ENCODE measurements around the gene KRT6C. TPM values are rescaled to one million over a fixed set of nuclear protein-coding genes. Genes with fewer than 3 reads are reported as not detected.
"Not testable (repeated sequence)": the region's sequence is repeated elsewhere in the genome, so short reads cannot be mapped to it uniquely, and the experiment has no call there.

The KRT6C gene
- total RNA-seq, 1 donor: not detected

GRCh38 chr12:52461693-52462092 is 11.9 kb downstream of the KRT6C start:
- no peak for DNase-seq (ENCODE audit: low read depth in 2 of 3, low spot score in 2 of 3)

- no peak for DNase-seq (ENCODE audit: low read depth in 2 of 3, low spot score in 2 of 3)
Observed at GRCh38 chr12:52458861-52459260, 14.7 kb downstream of the KRT6C start.

GRCh38 chr12:52455821-52456220 is 17.8 kb downstream of the KRT6C start:
- no peak for DNase-seq (ENCODE audit: low read depth in 2 of 3, low spot score in 2 of 3)

GRCh38 chr12:52454411-52455201 is 19.0 kb downstream of the KRT6C start:
- DNase-seq (ENCODE audit: low read depth in 2 of 3, low spot score in 2 of 3): no peak

- DNase-seq (ENCODE audit: low read depth in 2 of 3, low spot score in 2 of 3): no peak
Observed at GRCh38 chr12:52452101-52452500, 21.5 kb downstream of the KRT6C start, which contains the start of gene KRT6B. Gene KRT6B (minus strand): TSS chr12:52452146. CDS start chr12:52452078, 68 bp downstream.

GRCh38 chr12:52448228-52448627 is 25.4 kb downstream of the KRT6C start:
- DNase-seq (ENCODE audit: low read depth in 2 of 3, low spot score in 2 of 3): no peak

- DNase-seq (ENCODE audit: low read depth in 2 of 3, low spot score in 2 of 3): not testable (repeated sequence)
Observed at GRCh38 chr12:52447196-52447595, 26.4 kb downstream of the KRT6C start.

GRCh38 chr12:52446367-52447045 is 27.1 kb downstream of the KRT6C start:
- peak in 2 of 3 donors; percentile 22 to 58 for DNase-seq (ENCODE audit: low read depth in 2 of 3, low spot score in 2 of 3)

- no peak for DNase-seq (ENCODE audit: low read depth in 2 of 3, low spot score in 2 of 3)
Observed at GRCh38 chr12:52445876-52446275, 27.7 kb downstream of the KRT6C start.

- DNase-seq (ENCODE audit: low read depth in 2 of 3, low spot score in 2 of 3): no peak
Observed at GRCh38 chr12:52444647-52445595, 28.7 kb downstream of the KRT6C start.

GRCh38 chr12:52443966-52444365 is 29.6 kb downstream of the KRT6C start:
- DNase-seq (ENCODE audit: low read depth in 2 of 3, low spot score in 2 of 3): no peak

- DNase-seq (ENCODE audit: low read depth in 2 of 3, low spot score in 2 of 3): no peak
Observed at GRCh38 chr12:52442600-52443061, 31.0 kb downstream of the KRT6C start.

GRCh38 chr12:52441320-52441911 is 32.2 kb downstream of the KRT6C start:
- DNase-seq (ENCODE audit: low read depth in 2 of 3, low spot score in 2 of 3): no peak

GRCh38 chr12:52440821-52441319 is 32.7 kb downstream of the KRT6C start:
- DNase-seq (ENCODE audit: low read depth in 2 of 3, low spot score in 2 of 3): no peak

GRCh38 chr12:52439845-52440244 is 33.8 kb downstream of the KRT6C start:
- no peak for DNase-seq (ENCODE audit: low read depth in 2 of 3, low spot score in 2 of 3)

GRCh38 chr12:52439420-52439819 is 34.2 kb downstream of the KRT6C start:
- no peak for DNase-seq (ENCODE audit: low read depth in 2 of 3, low spot score in 2 of 3)

GRCh38 chr12:52438305-52439301 is 35.0 kb downstream of the KRT6C start:
- DNase-seq (ENCODE audit: low read depth in 2 of 3, low spot score in 2 of 3): no peak

- DNase-seq (ENCODE audit: low read depth in 2 of 3, low spot score in 2 of 3): no peak
Observed at GRCh38 chr12:52437508-52437907, 36.1 kb downstream of the KRT6C start.

Measured in hematopoietic multipotent progenitor cell (in vitro differentiated cells).